ENCODE results near the gene LPGAT1.
A peak's percentile ranks its signal among the peaks of the same experiment; 100 is the strongest.
"Not testable (repeated sequence)": the region's sequence is repeated elsewhere in the genome, so short reads cannot be mapped to it uniquely, and the experiment has no call there.

LPGAT1 gene

GRCh38 chr1:211735208-211736170, 95.1 kb downstream of the LPGAT1 start:
- DNase-seq (ENCODE audit: low spot score): peak; percentile 97

- no peak for DNase-seq (ENCODE audit: low spot score)
These were observed 95.8 kb downstream of the LPGAT1 start for GRCh38 chr1:211734791-211735190.

GRCh38 chr1:211734359-211734758, 96.2 kb downstream of the LPGAT1 start:
- no peak for DNase-seq (ENCODE audit: low spot score)

GRCh38 chr1:211732293-211732980, 98.1 kb downstream of the LPGAT1 start:
- DNase-seq (ENCODE audit: low spot score): no peak

GRCh38 chr1:211731456-211732292, 98.9 kb downstream of the LPGAT1 start:
- DNase-seq (ENCODE audit: low spot score): no peak

GRCh38 chr1:211730347-211730746, 100.2 kb downstream of the LPGAT1 start:
- DNase-seq (ENCODE audit: low spot score): no peak

GRCh38 chr1:211729238-211729637, 101.3 kb downstream of the LPGAT1 start:
- no peak for DNase-seq (ENCODE audit: low spot score)

- DNase-seq (ENCODE audit: low spot score): no peak
These were observed 104.0 kb downstream of the LPGAT1 start for GRCh38 chr1:211726467-211726995.

GRCh38 chr1:211724687-211725196, 105.8 kb downstream of the LPGAT1 start:
- no peak for DNase-seq (ENCODE audit: low spot score)

GRCh38 chr1:211723273-211723672, 107.3 kb downstream of the LPGAT1 start:
- no peak for DNase-seq (ENCODE audit: low spot score)

GRCh38 chr1:211722277-211723175, 108.0 kb downstream of the LPGAT1 start:
- no peak for DNase-seq (ENCODE audit: low spot score)

GRCh38 chr1:211716555-211716954, 114.0 kb downstream of the LPGAT1 start:
- DNase-seq (ENCODE audit: low spot score): not testable (repeated sequence)

GRCh38 chr1:211715971-211716370, 114.6 kb downstream of the LPGAT1 start:
- no peak for DNase-seq (ENCODE audit: low spot score)

GRCh38 chr1:211714154-211714553, 116.4 kb downstream of the LPGAT1 start:
- DNase-seq (ENCODE audit: low spot score): no peak

- no peak for DNase-seq (ENCODE audit: low spot score)
These were observed 117.3 kb downstream of the LPGAT1 start for GRCh38 chr1:211713231-211713630.

- DNase-seq (ENCODE audit: low spot score): no peak
These were observed 119.3 kb downstream of the LPGAT1 start for GRCh38 chr1:211711315-211711705.

GRCh38 chr1:211710566-211711314, 119.8 kb downstream of the LPGAT1 start:
- no peak for DNase-seq (ENCODE audit: low spot score)

- DNase-seq (ENCODE audit: low spot score): no peak
These were observed 121.6 kb downstream of the LPGAT1 start for GRCh38 chr1:211708926-211709325.

GRCh38 chr1:211708006-211708405, 122.6 kb downstream of the LPGAT1 start:
- DNase-seq (ENCODE audit: low spot score): no peak

Measured in globus pallidus (tissue), 1 donor.